ENCODE measurements around the gene CA12.

DNA sequence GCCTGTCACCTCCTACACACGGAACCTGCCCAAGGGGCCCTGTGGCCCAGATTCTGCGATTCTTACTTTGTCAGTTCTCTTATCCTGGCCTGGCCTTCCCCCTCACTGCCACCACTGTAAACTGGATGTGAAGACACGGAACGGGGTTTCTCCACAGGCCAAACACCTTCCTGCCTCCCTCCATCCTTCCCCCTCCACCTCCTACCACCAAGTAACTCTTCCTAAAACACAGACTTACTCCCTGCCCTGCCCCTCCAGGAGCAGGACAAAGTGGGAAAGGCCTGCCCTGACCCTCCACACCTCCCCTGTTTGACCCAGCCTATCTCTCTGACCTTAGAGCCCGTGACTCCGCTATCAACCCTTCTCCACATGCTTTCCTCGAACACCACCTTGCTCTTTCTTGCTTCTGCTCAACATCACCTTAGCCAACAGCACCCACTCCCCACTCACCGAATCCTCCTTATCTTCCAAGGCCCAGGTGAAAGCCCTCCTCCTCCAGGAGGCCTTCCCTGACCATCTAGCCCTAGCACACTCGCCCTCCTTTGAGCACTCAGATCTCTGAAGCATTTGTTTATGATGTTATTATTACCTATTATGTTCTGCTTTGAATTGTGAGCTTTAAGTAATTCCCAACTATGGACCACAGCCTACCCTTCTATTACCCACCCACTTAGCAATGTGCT lies 7.6 kb downstream of the CA12 start:
- no peak for TF ChIP-seq ATF1 (CRISPR knock-in tag; IDR thresholded peaks at IDR 0.05)
- TF ChIP-seq IRF2 (CRISPR knock-in tag; IDR thresholded peaks at IDR 0.05; ENCODE audit: borderline replicate concordance, low read depth), result no peak
- TF ChIP-seq, protein P1, sequence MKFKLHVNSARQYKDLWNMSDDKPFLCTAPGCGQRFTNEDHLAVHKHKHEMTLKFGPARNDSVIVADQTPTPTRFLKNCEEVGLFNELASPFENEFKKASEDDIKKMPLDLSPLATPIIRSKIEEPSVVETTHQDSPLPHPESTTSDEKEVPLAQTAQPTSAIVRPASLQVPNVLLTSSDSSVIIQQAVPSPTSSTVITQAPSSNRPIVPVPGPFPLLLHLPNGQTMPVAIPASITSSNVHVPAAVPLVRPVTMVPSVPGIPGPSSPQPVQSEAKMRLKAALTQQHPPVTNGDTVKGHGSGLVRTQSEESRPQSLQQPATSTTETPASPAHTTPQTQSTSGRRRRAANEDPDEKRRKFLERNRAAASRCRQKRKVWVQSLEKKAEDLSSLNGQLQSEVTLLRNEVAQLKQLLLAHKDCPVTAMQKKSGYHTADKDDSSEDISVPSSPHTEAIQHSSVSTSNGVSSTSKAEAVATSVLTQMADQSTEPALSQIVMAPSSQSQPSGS (CRISPR knock-in tag; IDR thresholded peaks at IDR 0.05; ENCODE audit: borderline replicate concordance, low read depth), result no peak
- TF ChIP-seq, protein P2, sequence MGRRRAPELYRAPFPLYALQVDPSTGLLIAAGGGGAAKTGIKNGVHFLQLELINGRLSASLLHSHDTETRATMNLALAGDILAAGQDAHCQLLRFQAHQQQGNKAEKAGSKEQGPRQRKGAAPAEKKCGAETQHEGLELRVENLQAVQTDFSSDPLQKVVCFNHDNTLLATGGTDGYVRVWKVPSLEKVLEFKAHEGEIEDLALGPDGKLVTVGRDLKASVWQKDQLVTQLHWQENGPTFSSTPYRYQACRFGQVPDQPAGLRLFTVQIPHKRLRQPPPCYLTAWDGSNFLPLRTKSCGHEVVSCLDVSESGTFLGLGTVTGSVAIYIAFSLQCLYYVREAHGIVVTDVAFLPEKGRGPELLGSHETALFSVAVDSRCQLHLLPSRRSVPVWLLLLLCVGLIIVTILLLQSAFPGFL (CRISPR knock-in tag; IDR thresholded peaks at IDR 0.05; ENCODE audit: borderline replicate concordance), result no peak
- TF ChIP-seq SP1 (CRISPR knock-in tag; conservative IDR thresholded peaks at IDR 0.05), result no peak
- TF ChIP-seq JUN (CRISPR knock-in tag; IDR thresholded peaks at IDR 0.05), result no peak
- TF ChIP-seq, protein P3, sequence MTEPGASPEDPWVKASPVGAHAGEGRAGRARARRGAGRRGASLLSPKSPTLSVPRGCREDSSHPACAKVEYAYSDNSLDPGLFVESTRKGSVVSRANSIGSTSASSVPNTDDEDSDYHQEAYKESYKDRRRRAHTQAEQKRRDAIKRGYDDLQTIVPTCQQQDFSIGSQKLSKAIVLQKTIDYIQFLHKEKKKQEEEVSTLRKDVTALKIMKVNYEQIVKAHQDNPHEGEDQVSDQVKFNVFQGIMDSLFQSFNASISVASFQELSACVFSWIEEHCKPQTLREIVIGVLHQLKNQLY (CRISPR knock-in tag; IDR thresholded peaks at IDR 0.05), result no peak
- TF ChIP-seq, protein P4, sequence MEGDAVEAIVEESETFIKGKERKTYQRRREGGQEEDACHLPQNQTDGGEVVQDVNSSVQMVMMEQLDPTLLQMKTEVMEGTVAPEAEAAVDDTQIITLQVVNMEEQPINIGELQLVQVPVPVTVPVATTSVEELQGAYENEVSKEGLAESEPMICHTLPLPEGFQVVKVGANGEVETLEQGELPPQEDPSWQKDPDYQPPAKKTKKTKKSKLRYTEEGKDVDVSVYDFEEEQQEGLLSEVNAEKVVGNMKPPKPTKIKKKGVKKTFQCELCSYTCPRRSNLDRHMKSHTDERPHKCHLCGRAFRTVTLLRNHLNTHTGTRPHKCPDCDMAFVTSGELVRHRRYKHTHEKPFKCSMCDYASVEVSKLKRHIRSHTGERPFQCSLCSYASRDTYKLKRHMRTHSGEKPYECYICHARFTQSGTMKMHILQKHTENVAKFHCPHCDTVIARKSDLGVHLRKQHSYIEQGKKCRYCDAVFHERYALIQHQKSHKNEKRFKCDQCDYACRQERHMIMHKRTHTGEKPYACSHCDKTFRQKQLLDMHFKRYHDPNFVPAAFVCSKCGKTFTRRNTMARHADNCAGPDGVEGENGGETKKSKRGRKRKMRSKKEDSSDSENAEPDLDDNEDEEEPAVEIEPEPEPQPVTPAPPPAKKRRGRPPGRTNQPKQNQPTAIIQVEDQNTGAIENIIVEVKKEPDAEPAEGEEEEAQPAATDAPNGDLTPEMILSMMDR (IDR thresholded peaks at IDR 0.05), result no peak
- TF ChIP-seq NR3C1 (CRISPR knock-in tag; conservative IDR thresholded peaks at IDR 0.05; ENCODE audit: low read depth), result no peak
- no peak for TF ChIP-seq TEAD4 (CRISPR knock-in tag; IDR thresholded peaks at IDR 0.05)
- TF ChIP-seq, protein P5, sequence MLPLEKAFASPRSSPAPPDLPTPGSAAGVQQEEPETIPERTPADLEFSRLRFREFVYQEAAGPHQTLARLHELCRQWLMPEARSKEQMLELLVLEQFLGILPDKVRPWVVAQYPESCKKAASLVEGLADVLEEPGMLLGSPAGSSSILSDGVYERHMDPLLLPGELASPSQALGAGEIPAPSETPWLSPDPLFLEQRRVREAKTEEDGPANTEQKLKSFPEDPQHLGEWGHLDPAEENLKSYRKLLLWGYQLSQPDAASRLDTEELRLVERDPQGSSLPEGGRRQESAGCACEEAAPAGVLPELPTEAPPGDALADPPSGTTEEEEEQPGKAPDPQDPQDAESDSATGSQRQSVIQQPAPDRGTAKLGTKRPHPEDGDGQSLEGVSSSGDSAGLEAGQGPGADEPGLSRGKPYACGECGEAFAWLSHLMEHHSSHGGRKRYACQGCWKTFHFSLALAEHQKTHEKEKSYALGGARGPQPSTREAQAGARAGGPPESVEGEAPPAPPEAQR (CRISPR knock-in tag; IDR thresholded peaks at IDR 0.05), result no peak
- TF ChIP-seq, protein P6, sequence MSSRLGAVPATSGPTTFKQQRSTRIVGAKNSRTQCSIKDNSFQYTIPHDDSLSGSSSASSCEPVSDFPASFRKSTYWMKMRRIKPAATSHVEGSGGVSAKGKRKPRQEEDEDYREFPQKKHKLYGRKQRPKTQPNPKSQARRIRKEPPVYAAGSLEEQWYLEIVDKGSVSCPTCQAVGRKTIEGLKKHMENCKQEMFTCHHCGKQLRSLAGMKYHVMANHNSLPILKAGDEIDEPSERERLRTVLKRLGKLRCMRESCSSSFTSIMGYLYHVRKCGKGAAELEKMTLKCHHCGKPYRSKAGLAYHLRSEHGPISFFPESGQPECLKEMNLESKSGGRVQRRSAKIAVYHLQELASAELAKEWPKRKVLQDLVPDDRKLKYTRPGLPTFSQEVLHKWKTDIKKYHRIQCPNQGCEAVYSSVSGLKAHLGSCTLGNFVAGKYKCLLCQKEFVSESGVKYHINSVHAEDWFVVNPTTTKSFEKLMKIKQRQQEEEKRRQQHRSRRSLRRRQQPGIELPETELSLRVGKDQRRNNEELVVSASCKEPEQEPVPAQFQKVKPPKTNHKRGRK (CRISPR knock-in tag; IDR thresholded peaks at IDR 0.05; ENCODE audit: borderline replicate concordance), result no peak
- TF ChIP-seq, protein P7, sequence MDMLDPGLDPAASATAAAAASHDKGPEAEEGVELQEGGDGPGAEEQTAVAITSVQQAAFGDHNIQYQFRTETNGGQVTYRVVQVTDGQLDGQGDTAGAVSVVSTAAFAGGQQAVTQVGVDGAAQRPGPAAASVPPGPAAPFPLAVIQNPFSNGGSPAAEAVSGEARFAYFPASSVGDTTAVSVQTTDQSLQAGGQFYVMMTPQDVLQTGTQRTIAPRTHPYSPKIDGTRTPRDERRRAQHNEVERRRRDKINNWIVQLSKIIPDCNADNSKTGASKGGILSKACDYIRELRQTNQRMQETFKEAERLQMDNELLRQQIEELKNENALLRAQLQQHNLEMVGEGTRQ (CRISPR knock-in tag; IDR thresholded peaks at IDR 0.05), result no peak
